Lower leg skin (tissue), 3 donors: ENCODE results near the gene PDSS2.

Experiments
- CTCF ChIP-seq, 3 donors: fragments of 450-650 bp; IDR thresholded peaks; one replicate each; pipeline ENCODE4 v1.5.1; 2016; ENCODE audit warnings: antibody characterized with exemption in 3 of 3, mild to moderate bottlenecking in 3 of 3, moderate library complexity in 2 of 3
- POLR2A ChIP-seq, 2 donors: fragments of 450-650 bp; IDR thresholded peaks; one replicate each; pipeline ENCODE4 v1.6.1; 2016 to 2017; ENCODE audit warnings: antibody characterized with exemption in 2 of 2, mild to moderate bottlenecking in 1 of 2, moderate library complexity in 1 of 2

GRCh38 chr6:107495196-107495643 is 35.9 kb upstream of the PDSS2 start:
- TF ChIP-seq CTCF (IDR thresholded peaks at IDR 0.05) (no peak), POLR2A (IDR thresholded peaks at IDR 0.05) (no peak)
